ENCODE results near the gene BOLA1.
"Not testable (repeated sequence)": the region's sequence is repeated elsewhere in the genome, so short reads cannot be mapped to it uniquely, and the experiment has no call there.

Gene BOLA1

DNA sequence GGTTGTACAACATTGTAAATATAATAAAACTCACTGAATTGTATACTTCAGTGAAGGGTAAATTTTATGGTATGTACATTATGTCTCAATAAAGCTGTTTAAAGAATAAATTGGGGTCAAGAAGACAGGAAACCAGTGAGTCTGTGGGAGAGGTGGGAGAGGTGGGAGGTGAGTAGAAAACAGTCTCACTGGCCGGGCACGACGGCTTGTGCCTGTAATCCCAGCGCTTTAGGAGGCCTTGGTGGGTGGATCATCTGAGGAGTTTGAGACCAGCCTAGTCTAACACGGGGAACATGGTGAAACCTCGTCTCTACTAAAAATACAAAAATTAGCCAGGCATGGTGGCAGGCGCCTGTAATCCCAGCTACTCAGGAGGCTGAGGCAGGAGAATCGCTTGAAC is 33.1 kb downstream of the BOLA1 start:
- no peak for DNase-seq

DNA sequence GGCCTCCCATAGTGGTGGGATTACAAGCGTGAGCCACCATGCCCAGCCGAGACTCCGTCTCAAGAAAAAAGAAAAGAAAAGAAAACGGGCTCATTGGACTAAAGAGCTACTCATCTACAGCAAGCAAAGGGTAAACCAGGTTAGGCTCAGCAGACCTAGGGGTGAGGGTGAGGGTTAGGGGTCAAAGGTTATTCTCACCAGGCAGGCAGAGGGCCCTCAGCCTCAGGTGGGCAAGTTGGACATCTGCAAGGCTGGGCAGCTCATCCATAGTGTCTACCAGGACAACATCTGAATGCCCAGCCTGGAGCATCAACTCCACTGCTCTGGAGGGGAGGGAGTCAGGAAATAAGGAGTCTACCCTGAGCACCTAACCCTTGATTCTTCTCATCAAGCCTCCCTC is 33.8 kb downstream of the BOLA1 start:
- no peak for DNase-seq

- DNase-seq = no peak
Measured at GRCh38 chr1:149934356-149934755, 35.0 kb downstream of the BOLA1 start.

GRCh38 chr1:149936170-149936991 is 37.0 kb downstream of the BOLA1 start, which contains the start of gene MTMR11:
TSS of gene MTMR11 (minus strand) at chr1:149936879. CDS start at chr1:149936647, 232 bp downstream.
- DNase-seq = peak; percentile 28 to 66

DNA sequence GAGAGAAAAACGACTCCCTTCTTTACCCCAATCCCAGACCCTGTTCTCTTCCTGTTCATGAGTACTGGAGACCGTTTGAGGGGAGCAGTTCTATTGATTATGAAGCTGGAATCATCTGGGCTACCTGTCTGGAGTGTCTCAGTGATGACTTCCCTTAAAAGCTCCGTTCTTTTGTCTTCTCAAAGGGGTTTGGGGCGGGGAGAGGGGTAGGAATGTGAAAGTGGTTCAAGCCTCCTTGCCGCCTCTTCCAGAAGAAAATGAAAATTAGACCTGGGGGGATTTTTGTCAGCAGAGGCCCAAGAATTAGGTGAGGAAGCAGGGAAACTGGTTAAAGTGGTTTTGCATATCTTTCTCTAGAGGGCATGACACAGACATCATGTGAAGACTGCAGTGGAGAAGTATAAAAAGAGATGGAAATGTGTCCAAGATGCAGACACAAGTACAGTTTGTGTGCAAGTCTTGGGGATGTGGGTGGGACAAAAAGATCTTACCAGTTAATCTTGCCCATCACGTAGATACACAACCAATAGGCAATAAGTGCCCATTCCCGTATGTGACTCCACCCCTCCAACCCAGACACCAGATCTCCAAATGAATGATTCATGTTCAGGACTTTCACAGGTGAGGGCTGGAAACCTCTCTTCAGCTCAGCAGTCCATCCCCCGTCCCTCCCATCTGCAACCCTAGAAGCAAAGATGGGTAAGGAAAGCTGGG is 37.8 kb downstream of the BOLA1 start:
- peak; percentile 75 to 79 for DNase-seq

GRCh38 chr1:149937759-149938158 is 38.4 kb downstream of the BOLA1 start:
- DNase-seq = no peak

- DNase-seq = not testable (repeated sequence)
Measured at GRCh38 chr1:149938668-149939003, 39.3 kb downstream of the BOLA1 start.

DNA sequence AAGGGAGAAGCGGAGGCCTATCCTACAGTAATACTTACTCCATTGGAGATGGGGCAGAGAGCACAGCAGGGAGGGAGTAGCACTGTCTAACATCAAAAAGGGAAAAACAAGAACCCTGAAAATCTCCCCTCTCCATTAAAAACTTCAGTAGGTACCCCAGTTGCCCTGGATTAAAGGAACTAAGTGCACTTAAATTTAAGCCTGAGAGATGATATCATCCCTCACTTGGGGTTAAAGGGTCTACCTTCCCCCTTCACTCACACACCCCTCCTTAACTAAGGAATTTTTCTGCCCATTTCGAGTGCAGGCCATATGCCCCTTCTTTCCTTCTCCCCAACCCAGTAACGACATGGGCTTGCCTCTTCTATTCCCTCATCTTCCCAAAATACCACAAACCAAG is 41.1 kb downstream of the BOLA1 start:
- no peak for DNase-seq

DNA sequence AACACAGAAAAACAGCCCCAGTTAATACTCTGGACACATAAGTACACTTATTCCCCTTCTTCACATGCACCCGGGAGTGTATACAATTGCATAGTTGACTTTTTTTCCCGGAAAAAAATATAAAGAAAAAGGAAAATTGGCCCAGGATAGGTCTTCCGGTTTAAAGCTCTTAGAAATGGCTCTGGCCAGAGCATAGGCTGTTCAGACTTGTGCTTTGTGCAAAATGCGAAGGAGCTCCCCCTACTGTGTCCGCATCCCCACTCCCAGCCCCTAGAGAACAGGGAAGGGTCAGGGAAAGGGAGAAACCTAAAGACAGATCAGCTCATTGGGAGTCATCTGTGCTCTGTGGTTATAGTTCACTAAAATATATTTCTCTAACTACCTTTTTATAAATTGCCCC is 42.8 kb downstream of the BOLA1 start:
- DNase-seq = peak in 1 of 2 experiments; percentile 51

DNA sequence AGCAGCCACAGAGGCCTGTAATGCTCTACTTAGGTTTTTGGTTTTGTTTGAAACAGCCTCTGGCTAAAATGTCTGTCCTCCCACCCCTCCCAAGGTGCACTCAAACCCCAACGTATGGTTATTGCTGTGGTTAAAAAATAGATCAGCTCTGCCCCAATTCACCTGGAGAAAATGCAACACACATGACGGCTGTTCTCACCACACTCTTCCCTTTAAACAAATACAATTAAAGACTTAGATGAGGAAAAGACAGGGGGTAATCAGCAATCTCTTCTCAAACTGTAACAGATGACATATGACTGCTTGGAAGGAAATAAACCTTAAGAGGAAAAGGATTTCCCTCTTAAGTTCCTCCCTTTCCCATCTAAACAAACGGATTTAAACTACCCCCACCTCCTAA is 43.5 kb downstream of the BOLA1 start:
- DNase-seq = no peak

DNA sequence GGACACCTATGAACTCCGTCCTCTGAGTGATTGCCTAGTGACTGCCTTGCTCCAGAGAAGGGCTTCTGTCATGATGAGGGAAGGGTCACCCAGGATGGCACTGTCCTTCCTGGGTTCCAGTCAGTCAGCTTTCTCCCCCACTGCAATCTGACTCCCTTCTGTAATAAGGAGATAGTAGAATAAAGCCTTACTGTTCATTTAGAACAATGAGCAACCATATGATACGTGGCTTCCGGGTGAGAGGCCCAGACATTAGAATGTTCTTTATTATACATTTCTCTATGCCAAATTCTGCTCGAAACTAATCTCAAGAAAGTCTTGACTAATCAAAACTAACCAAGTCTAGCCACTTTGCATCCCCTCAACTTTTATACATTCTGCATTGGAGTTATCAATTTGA is 45.8 kb downstream of the BOLA1 start:
- DNase-seq = no peak

DNA sequence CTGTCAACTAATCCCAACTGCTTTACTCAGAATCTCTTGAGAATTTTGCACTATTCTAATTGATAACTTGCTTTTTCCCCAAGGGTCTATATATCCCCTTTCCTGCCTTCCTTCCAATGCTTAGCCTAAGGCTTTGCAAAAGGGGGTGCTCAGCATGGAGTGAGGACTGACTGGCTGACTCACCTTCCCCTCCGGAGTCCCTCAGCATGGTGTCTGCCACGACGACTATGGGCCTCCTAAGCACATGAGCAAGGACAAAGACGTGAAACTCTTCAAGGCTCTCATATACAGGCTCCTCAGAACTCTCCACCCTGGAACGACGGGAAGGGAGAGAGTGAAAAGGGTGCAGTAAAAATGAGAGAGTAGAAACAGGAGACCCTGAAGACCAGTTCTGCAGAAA is 50.5 kb downstream of the BOLA1 start:
- no peak for DNase-seq
